ENCODE results near the gene MAP3K2. TPM values are rescaled to one million over a fixed set of nuclear protein-coding genes. Genes with fewer than 3 reads are reported as not detected.

MAP3K2 gene
- total RNA-seq, 1 experiment from 2014 or later: 54.6 TPM

- peak overlapping the region; percentile 18; the same call in 1 of the 2 replicates for H3K27ac ChIP-seq (ENCODE audit: low read length)
- no peak overlapping the region for H2AFZ ChIP-seq (ENCODE audit: low read length)
- H3K4me3 ChIP-seq (ENCODE audit: low read length): no peak overlapping the region
- POLR2A ChIA-PET (ENCODE audit: unreplicated experiment): no interaction called here
- no peak for ATAC-seq
- no peaks in the 10 kb centered on the region for H3F3A ChIP-seq (ENCODE audit: low read length, unreplicated experiment)
- H3K4me1 ChIP-seq (ENCODE audit: insufficient read depth, low read length): peaks cover 36% of the 10 kb centered on the region
- CTCF ChIA-PET: no interaction called here
- no TSS peak for BruUV-seq (replicated peaks)
- DNase-seq: no peak
- intact Hi-C loops (cut with micrococcal nuclease): no loop called here
- no peak overlapping the region for H3K9ac ChIP-seq (ENCODE audit: low read length)
- H3K36me3 ChIP-seq (ENCODE audit: low read depth, low read length): no peaks in the 10 kb centered on the region; the same call in 1 of the 2 replicates
- H3K4me2 ChIP-seq (ENCODE audit: low read length): no peak overlapping the region
- TF ChIP-seq EZH2phosphoT487 (IDR thresholded peaks at IDR 0.05; ENCODE audit: borderline replicate concordance, low read length): no peak
- TF ChIP-seq CTCF (conservative IDR thresholded peaks at IDR 0.05; ENCODE audit: low read depth, low read length): no peak
- TF ChIP-seq EZH2 (IDR thresholded peaks at IDR 0.05; ENCODE audit: low read length, unreplicated experiment): no peak
- peaks cover 58% of the 10 kb centered on the region for H4K20me1 ChIP-seq (ENCODE audit: low read length)
- no peaks in the 10 kb centered on the region for H3K9me2 ChIP-seq (replicated peaks; ENCODE audit: low read length)
- no peaks in the 10 kb centered on the region for H3K27me3 ChIP-seq (ENCODE audit: low read length)
- H3K9me3 ChIP-seq (ENCODE audit: low read length): no peaks in the 10 kb centered on the region
- H3K79me2 ChIP-seq (ENCODE audit: low read length): peaks cover 92% of the 10 kb centered on the region
Measured at GRCh38 chr2:127358971-127359370, 28.8 kb downstream of the MAP3K2 start.

- Histone ChIP-seq H3F3A (ENCODE audit: low read length, unreplicated experiment) (no peaks in the 10 kb centered on the region), H3K9me3 (ENCODE audit: low read length) (no peaks in the 10 kb centered on the region), H3K79me2 (ENCODE audit: low read length) (peaks cover 83% of the 10 kb centered on the region), H3K36me3 (ENCODE audit: low read depth, low read length) (no peaks in the 10 kb centered on the region; the same call in 1 of the 2 replicates), H3K4me2 (ENCODE audit: low read length) (peak overlapping the region; percentile 21; the same call in 1 of the 2 replicates), H4K20me1 (ENCODE audit: low read length) (peaks cover 51% of the 10 kb centered on the region), H3K4me3 (ENCODE audit: low read length) (no peak overlapping the region), H2AFZ (ENCODE audit: low read length) (no peak overlapping the region), H3K27ac (ENCODE audit: low read length) (no peak overlapping the region; the same call in 1 of the 2 replicates), H3K4me1 (ENCODE audit: insufficient read depth, low read length) (peaks cover 36% of the 10 kb centered on the region), H3K9me2 (replicated peaks; ENCODE audit: low read length) (no peaks in the 10 kb centered on the region), H3K9ac (ENCODE audit: low read length) (no peak overlapping the region), H3K27me3 (ENCODE audit: low read length) (no peaks in the 10 kb centered on the region)
- intact Hi-C loops (cut with micrococcal nuclease): no loop called here
- POLR2A ChIA-PET (ENCODE audit: unreplicated experiment): no interaction called here
- DNase-seq (peak; percentile 75), ATAC-seq (peak; percentile 79)
- CTCF ChIA-PET: no interaction called here
- no TSS peak for BruUV-seq (replicated peaks)
- TF ChIP-seq EZH2 (IDR thresholded peaks at IDR 0.05; ENCODE audit: low read length, unreplicated experiment): no peak
- TF ChIP-seq CTCF (conservative IDR thresholded peaks at IDR 0.05; ENCODE audit: low read depth, low read length): no peak
- no peak for TF ChIP-seq EZH2phosphoT487 (IDR thresholded peaks at IDR 0.05; ENCODE audit: borderline replicate concordance, low read length)
Measured at GRCh38 chr2:127358044-127358443, 29.7 kb downstream of the MAP3K2 start.

GRCh38 chr2:127357591-127357990 is 30.2 kb downstream of the MAP3K2 start:
- peaks cover 78% of the 10 kb centered on the region for H3K79me2 ChIP-seq (ENCODE audit: low read length)
- no peaks in the 10 kb centered on the region; the same call in 1 of the 2 replicates for H3K36me3 ChIP-seq (ENCODE audit: low read depth, low read length)
- H3K4me2 ChIP-seq (ENCODE audit: low read length): peak overlapping the region; percentile 21; the same call in 1 of the 2 replicates
- H3K9me3 ChIP-seq (ENCODE audit: low read length): no peaks in the 10 kb centered on the region
- TF ChIP-seq EZH2phosphoT487 (IDR thresholded peaks at IDR 0.05; ENCODE audit: borderline replicate concordance, low read length) (no peak), CTCF (conservative IDR thresholded peaks at IDR 0.05; ENCODE audit: low read depth, low read length) (no peak), EZH2 (IDR thresholded peaks at IDR 0.05; ENCODE audit: low read length, unreplicated experiment) (no peak)
- no peak overlapping the region for H3K4me3 ChIP-seq (ENCODE audit: low read length)
- no peak overlapping the region for H2AFZ ChIP-seq (ENCODE audit: low read length)
- BruUV-seq (replicated peaks): no TSS peak
- no peaks in the 10 kb centered on the region for H3K9me2 ChIP-seq (replicated peaks; ENCODE audit: low read length)
- no peaks in the 10 kb centered on the region for H3K27me3 ChIP-seq (ENCODE audit: low read length)
- no peak overlapping the region; the same call in 1 of the 2 replicates for H3K27ac ChIP-seq (ENCODE audit: low read length)
- no peak for DNase-seq
- no peak overlapping the region for H3K9ac ChIP-seq (ENCODE audit: low read length)
- peaks cover 46% of the 10 kb centered on the region for H4K20me1 ChIP-seq (ENCODE audit: low read length)
- POLR2A ChIA-PET (ENCODE audit: unreplicated experiment): no interaction called here
- no peak for ATAC-seq
- CTCF ChIA-PET: no interaction called here
- H3F3A ChIP-seq (ENCODE audit: low read length, unreplicated experiment): no peaks in the 10 kb centered on the region
- intact Hi-C loops (cut with micrococcal nuclease): no loop called here
- peaks cover 32% of the 10 kb centered on the region for H3K4me1 ChIP-seq (ENCODE audit: insufficient read depth, low read length)

All from PC-3 (cell line).